Psoas muscle (tissue), 8 donors: Measurements from ENCODE around the gene SF3A2. TPM values are rescaled to one million over a fixed set of nuclear protein-coding genes. Genes with fewer than 3 reads are reported as not detected.

Experiments used
- ATAC-seq, 4 donors: fragments of 200-7000 bp; cut with Tn5 transposase; one replicate each; pipeline ENCODE4 v1.9.1; 2020; ENCODE audit warnings: moderate library complexity in 3 of 4, mild to moderate bottlenecking in 2 of 4
- DNase-seq, 2 donors: peaks; one replicate each; pipeline ENCODE4 v3.0.0-alpha.2; 2020
- H3K27ac ChIP-seq: fragments of 200-600 bp; one replicate; pipeline ENCODE4 v1.8.0; 2022
- H3K27me3 ChIP-seq, 3 donors: fragments of 200-600 bp in 1 of 3; one replicate each; pipeline versions ENCODE4 v1.6.1 to v1.8.0; 2013 to 2022; ENCODE audit warnings: low read length in 2 of 3, mild to moderate bottlenecking in 2 of 3, moderate library complexity in 1 of 3; ENCODE audit not compliant: insufficient read depth in 3 of 3
- H3K36me3 ChIP-seq, 2 donors: fragments of 200-600 bp in 1 of 2; one replicate each; pipeline versions ENCODE4 v1.6.1 to v1.8.0; 2013 to 2022; ENCODE audit warnings: low read depth in 1 of 2, mild to moderate bottlenecking in 1 of 2, moderate library complexity in 1 of 2; ENCODE audit not compliant: insufficient read depth in 1 of 2
- H3K4me1 ChIP-seq: fragments of 200-600 bp; one replicate; pipeline ENCODE4 v1.8.0; 2022
- H3K4me3 ChIP-seq: fragments of 200-600 bp; one replicate; pipeline ENCODE4 v1.8.0; 2022; ENCODE audit warnings: mild to moderate bottlenecking
- H3K9me3 ChIP-seq: fragments of 200-600 bp; one replicate; pipeline ENCODE4 v1.8.0; 2022
- WGBS, 3 donors: extraction: QIAGEN DNeasy Blood & Tissue Kit; methylation state at CpG; one replicate each; pipeline versions ENCODE4 v1.1.6 to v1.1.7; 2013; 5-methylcytosine and 5-hydroxymethylcytosine counted together
- intact Hi-C, 2 donors: fragments of 100-400 bp; cut with DNase I; formaldehyde crosslinking; loops; one replicate each; pipeline versions ENCODE4 v1.11.0 to v1.14.2; 2022
- polyA plus RNA-seq, 3 donors: library from polyadenylated mRNA; stranded (reverse); fragments of 200-250 nt; gene quantifications; one replicate each; pipeline ENCODE4 v1.2.3, GENCODE V29; 2013
- total RNA-seq, 4 donors: library from RNA; stranded (reverse); fragmentation: NEBNext Ultra II Directional in 2 of 4; extraction: Animal tissue kit (Norgen Biotek cat#: 25700) in 2 of 4; gene quantifications; one replicate each; pipeline versions ENCODE4 v1.2.1 to v1.2.4, GENCODE V29; 2021 to 2023
- TF ChIP-seq, protein P1 (sequence below): fragments of 200-600 bp; IDR thresholded peaks from one replicate; pipeline ENCODE4 v1.8.0; 2022; ENCODE audit warnings: antibody characterized with exemption
- donor health status: healthy with polysubstance abuse.
- donor health status: DM: no; HTN: no; CAD: no; lungs with moderate emphysema.
- donor health status: Bipolar disorder and iron deficiency.
- donor health status: healthy.
- donor health status: DM: yes; HTN: yes; CAD: no.
- donor health status: DM: no; HTN: no; CAD: no.
- donor health status: DM: no; HTN: no; CAD: no.
- donor health status: DM: yes; HTN: yes; CAD: no.

Gene SF3A2
- total and polyA plus RNA-seq, 7 donors: 25.9 to 46.8 (median 33.6) TPM

DNA sequence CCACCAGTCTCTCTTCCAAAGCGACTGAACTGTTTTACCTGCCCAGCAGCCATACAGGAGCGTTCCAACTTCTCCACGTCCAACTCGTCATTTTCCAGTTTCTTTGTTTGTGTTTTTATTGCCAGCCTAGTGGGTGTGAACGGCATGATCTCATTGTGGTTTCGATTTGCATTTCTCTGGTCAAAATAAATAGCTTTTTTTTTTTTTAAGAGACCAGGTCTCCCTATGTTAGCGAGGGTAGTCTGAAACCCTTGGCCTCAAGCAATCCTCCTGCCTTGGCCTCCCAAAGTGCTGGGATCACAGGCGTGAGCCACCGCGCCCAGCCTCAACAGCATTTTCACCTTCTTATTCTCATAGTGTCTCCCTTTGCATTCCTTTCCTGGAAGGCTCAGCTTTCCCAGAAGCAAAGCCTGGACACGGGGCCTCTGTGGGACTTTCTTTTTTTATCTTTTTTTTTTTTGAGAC, 23.7 kb downstream of the SF3A2 start:
- Histone ChIP-seq H3K9me3 (no peaks in the 10 kb centered on the region), H3K27me3 (no peaks in the 10 kb centered on the region), H3K27ac (no peak overlapping the region), H3K36me3 (no peaks in the 10 kb centered on the region), H3K4me1 (no peaks in the 10 kb centered on the region), H3K4me3 (no peak overlapping the region)
- DNase-seq (no peak), ATAC-seq (no peak)
- intact Hi-C loops: no loop called here
- 73 to 76% (median 75%) methylated on average over 11 of the region's 11 CpGs for WGBS, 3 donors
- TF ChIP-seq, protein P1, sequence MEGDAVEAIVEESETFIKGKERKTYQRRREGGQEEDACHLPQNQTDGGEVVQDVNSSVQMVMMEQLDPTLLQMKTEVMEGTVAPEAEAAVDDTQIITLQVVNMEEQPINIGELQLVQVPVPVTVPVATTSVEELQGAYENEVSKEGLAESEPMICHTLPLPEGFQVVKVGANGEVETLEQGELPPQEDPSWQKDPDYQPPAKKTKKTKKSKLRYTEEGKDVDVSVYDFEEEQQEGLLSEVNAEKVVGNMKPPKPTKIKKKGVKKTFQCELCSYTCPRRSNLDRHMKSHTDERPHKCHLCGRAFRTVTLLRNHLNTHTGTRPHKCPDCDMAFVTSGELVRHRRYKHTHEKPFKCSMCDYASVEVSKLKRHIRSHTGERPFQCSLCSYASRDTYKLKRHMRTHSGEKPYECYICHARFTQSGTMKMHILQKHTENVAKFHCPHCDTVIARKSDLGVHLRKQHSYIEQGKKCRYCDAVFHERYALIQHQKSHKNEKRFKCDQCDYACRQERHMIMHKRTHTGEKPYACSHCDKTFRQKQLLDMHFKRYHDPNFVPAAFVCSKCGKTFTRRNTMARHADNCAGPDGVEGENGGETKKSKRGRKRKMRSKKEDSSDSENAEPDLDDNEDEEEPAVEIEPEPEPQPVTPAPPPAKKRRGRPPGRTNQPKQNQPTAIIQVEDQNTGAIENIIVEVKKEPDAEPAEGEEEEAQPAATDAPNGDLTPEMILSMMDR: no peak

DNA sequence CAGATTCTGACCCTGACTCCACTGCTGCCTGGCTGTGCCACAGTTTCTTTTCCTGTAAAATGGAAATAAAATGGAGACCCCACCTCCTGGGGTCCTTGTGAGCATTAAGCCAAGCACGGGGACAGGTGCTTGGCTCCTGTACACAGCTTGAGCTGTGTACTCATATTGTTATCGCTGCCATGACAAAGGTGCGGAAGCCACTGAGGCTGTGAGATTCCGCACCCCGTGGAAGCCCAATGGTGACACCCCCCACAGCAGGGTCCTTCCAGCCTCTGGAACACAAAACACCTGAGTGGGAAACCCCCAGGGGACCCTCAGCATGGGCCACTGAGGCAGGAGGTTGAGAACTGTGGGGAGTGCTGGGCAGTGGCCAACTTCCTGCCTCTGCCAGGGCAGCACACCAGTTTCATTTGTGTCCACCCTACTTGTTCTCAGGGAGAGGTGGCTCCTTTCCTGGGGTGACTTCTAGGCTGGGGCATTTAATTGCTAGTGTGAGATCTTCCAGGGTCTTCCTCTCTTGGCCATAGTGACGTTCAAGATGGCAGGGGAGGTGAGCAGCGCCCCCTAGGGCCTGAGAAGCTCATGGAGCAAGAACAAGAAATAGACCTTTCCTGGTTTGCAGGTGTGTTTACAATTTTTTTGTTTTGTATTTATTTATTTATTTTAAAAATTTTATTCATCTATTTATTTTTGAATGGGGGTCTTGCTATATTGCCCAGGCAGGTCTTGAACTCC, 25.0 kb downstream of the SF3A2 start:
- TF ChIP-seq, protein P1: peak; percentile 53
- peak in 3 of 4 donors; percentile 35 to 54 (median 47) for ATAC-seq
- intact Hi-C loops: no loop called here
- Histone ChIP-seq H3K9me3 (no peaks in the 10 kb centered on the region), H3K36me3 (no peaks in the 10 kb centered on the region), H3K4me3 (no peak overlapping the region), H3K4me1 (peaks cover 4% of the 10 kb centered on the region), H3K27ac (no peak overlapping the region), H3K27me3 (no peaks in the 10 kb centered on the region)
- peak in 1 of 2 donors; percentile 76 for DNase-seq
- 64 to 69% (median 68%) methylated on average over 7 of the region's 7 CpGs for WGBS, 3 donors

DNA sequence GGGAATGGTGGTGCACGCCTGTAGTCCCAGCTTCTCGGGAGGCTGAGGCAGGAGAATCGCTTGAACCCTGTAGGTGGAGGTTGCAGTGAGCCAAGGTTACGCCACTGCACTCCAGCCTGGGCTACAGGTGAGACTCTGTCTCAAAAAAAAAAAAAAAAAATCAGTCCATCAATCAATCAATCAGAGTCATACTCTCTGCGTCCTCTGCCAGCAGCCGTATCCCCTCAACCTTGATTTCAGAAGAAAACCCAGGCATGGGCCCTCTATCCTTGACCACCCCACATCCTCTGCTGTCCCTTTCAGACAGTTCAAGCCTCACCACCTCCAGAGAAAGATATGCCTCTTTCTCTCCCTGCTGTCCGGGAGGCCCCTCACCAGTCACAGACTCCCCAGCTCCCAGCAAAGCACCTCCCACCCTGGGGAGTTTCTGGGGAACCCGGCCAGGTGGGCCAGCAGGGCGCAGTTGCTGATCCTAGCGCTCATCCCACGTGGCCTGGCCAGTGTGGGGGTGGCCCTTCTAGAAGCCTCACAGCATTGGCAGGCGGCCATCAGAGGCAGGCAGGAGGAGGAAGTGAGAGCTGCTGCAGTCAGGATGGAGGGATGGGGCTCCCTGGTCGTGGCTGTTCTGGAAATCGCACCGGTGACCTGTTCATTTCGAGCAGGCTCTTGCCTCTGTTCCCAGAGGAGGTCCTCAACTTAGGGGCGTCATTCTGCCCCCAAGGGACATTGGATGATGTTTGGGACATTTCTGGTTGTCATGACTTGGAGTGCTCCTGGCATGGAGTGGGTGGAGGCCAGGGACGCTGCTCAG, 29.8 kb downstream of the SF3A2 start:
- Histone ChIP-seq H3K36me3 (peaks cover 0 to 3% of the 10 kb centered on the region in 2 donors), H3K27me3 (no peaks in the 10 kb centered on the region), H3K27ac (no peak overlapping the region), H3K9me3 (no peaks in the 10 kb centered on the region), H3K4me3 (no peak overlapping the region), H3K4me1 (peaks cover 15% of the 10 kb centered on the region)
- 44 to 56% (median 51%) methylated on average over 18 of the region's 18 CpGs for WGBS, 3 donors
- ATAC-seq (no peak), DNase-seq (peak; percentile 86 to 89)
- intact Hi-C loops: no loop called here
- TF ChIP-seq, protein P1: no peak

DNA sequence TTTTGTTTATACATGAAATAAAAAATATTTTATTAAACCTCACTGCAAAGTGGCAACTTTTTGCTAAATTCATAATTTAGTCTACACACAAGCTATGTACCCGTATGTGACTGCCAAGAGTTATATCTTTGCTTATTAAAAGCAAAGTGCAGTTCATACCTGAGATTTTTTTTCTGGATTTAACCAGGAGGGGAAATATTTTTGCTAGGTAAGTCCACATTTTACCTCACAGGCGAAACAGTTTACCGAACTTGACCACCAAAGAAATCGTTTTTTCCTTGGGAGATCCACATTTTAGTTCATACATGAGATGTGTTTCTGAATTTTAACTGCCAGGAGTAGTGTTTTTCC, 31.8 kb downstream of the SF3A2 start:
- TF ChIP-seq, protein P1: no peak
- no peak for ATAC-seq
- Histone ChIP-seq H3K27me3 (no peaks in the 10 kb centered on the region), H3K4me3 (peak overlapping the region; percentile 97), H3K9me3 (no peaks in the 10 kb centered on the region), H3K27ac (peak overlapping the region; percentile 99), H3K4me1 (peaks cover 35% of the 10 kb centered on the region), H3K36me3 (peaks cover 0 to 23% of the 10 kb centered on the region in 2 donors)
- DNase-seq: no peak
- intact Hi-C loops: no loop called here
- 79 to 89% (median 80%) methylated on average over 4 of the region's 4 CpGs for WGBS, 3 donors
